ENCODE data around the gene SLC24A3. TPM values are rescaled to one million over a fixed set of nuclear protein-coding genes. Genes with fewer than 3 reads are reported as not detected.

The SLC24A3 gene
- polyA plus RNA-seq: 9.9 TPM
- long read RNA-seq, donor 1: 0 reads
- long read RNA-seq, donor 2: 0 reads
- long read RNA-seq, donor 3: 0 reads
- long read RNA-seq, donor 4: 0 reads
- long read RNA-seq, donor 5: 0 reads
- long read RNA-seq, donor 6: 0 reads
- long read RNA-seq, donor 7: 0 reads
- long read RNA-seq, donor 8: 0 reads
- long read RNA-seq, donor 9: 0 reads
- long read RNA-seq, donor 10: 0 reads
- long read RNA-seq, donor 11: 0 reads

DNA sequence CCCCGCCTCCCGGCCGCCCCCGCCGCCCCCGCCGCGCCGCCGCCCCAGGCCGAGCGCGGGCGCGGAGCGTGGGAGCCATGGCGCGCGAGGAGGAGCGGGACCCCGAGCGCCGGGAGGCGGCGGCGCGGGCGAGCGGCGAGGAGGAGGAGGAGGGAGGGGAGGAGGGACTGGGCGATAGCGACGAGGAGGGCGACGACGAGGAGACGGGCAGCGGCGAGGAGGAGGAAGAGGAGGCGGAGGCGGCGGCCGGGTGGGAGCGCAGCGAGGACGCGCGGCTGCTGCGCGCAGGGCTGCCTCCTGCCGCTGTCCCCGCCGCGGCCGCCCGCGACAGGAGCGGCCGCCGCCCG lies at the start of gene SLC24A3:
SLC24A3 (plus strand) TSS at position 174 of the 347 bp plus-strand sequence.
- no peaks in the 10 kb centered on the region for H3K4me1 ChIP-seq (ENCODE audit: control insufficient read depth, insufficient read depth, low read length)
- no CpG with 5 or more reads among the region's 61 CpGs for WGBS (ENCODE audit: insufficient coverage, low lambda C conversion rate)
- H3K27ac ChIP-seq (ENCODE audit: low read length): peak within 1 kb of the TSS; percentile 42
- peak within 1 kb of the TSS; percentile 55 for H3K4me3 ChIP-seq (ENCODE audit: low read length)
- peak in 1 of 2 donors; percentile 47 for DNase-seq
- H3K9me3 ChIP-seq (ENCODE audit: control insufficient read depth, low read depth, low read length): no peaks in the 10 kb centered on the region
- peaks cover 35% of the 10 kb centered on the region for H3K27me3 ChIP-seq (ENCODE audit: control insufficient read depth, insufficient read depth, low read length)
- H3K36me3 ChIP-seq (ENCODE audit: control insufficient read depth, insufficient read depth, low read length): no peaks in the 10 kb centered on the region

DNA sequence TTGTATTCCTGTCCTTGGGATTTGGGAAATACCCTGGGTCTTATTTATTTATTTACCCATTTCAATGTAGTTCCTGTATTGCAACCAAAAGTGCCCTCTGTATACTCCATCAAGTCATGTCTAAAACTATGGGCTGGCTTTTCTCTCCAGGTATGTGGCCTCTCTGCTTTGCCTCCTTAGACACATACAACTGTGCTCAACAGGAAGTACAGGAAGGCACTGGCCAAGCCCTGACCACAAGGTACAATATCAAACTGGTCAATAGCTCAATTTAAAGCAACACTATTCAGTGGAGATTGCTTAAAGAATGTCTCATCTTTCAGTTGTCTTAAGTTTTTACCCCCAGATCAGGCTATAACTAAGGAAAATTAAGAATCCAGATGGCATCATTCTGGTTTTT lies 42.3 kb upstream of the SLC24A3 start:
- Histone ChIP-seq H3K9me3 (ENCODE audit: control insufficient read depth, low read depth, low read length) (peaks cover 3% of the 10 kb centered on the region), H3K4me3 (ENCODE audit: low read length) (no peak overlapping the region), H3K36me3 (ENCODE audit: control insufficient read depth, insufficient read depth, low read length) (no peaks in the 10 kb centered on the region), H3K4me1 (ENCODE audit: control insufficient read depth, insufficient read depth, low read length) (no peaks in the 10 kb centered on the region), H3K27me3 (ENCODE audit: control insufficient read depth, insufficient read depth, low read length) (no peaks in the 10 kb centered on the region), H3K27ac (ENCODE audit: low read length) (no peak overlapping the region)
- no peak for DNase-seq

DNA sequence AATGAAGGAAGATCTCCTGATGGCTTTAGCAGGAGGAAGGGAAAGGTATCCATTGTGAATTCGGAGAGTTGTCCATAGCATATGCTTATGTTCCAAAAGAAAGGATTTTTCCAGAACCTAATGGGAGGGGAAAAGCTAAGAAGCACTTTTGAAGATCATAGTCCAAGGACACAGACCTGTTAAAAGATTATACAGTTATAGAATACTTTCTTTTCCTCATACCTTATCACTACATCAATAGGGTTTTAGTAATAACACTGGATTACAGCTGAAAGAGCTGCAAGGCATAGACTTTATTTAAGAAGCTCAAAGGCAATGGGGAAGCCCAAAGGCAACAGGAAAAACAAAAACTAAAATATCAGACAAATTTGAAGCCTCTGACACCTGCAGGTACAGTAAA lies 39.8 kb upstream of the SLC24A3 start:
- Histone ChIP-seq H3K36me3 (ENCODE audit: control insufficient read depth, insufficient read depth, low read length) (no peaks in the 10 kb centered on the region), H3K27ac (ENCODE audit: low read length) (no peak overlapping the region), H3K27me3 (ENCODE audit: control insufficient read depth, insufficient read depth, low read length) (no peaks in the 10 kb centered on the region), H3K4me1 (ENCODE audit: control insufficient read depth, insufficient read depth, low read length) (no peaks in the 10 kb centered on the region), H3K9me3 (ENCODE audit: control insufficient read depth, low read depth, low read length) (peaks cover 3% of the 10 kb centered on the region), H3K4me3 (ENCODE audit: low read length) (no peak overlapping the region)
- no peak for DNase-seq
- WGBS (ENCODE audit: insufficient coverage, low lambda C conversion rate): no CpG with 5 or more reads among the region's 1 CpG

DNA sequence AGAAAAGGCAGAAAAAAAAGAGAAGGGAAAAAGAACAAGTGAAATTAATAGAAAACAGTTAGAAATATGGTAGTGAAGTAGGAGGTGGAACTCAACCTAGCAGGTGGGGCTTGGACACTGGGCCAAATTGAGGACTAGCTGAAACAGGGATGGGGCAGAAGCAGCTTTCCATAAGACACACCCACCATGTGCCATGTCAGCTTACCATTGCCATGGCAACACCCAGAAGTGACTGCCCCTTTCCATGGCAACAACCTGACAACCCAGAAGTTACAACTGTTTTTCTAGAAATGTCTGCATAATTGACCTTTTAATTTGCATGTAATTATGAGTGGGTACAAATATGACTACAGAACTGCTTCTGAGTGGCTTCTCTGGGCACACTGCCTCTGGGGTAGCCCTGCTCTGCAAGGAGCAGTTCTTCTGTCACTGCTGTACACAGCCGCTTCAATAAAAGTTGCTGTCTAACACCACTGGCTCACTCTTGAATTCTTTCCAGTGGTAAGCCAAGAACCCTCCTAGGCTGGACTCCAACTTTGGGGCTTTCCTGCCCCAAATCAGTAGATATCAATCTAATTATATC lies 35.9 kb upstream of the SLC24A3 start:
- Histone ChIP-seq H3K4me3 (ENCODE audit: low read length) (no peak overlapping the region), H3K9me3 (ENCODE audit: control insufficient read depth, low read depth, low read length) (peaks cover 3% of the 10 kb centered on the region), H3K27ac (ENCODE audit: low read length) (no peak overlapping the region), H3K27me3 (ENCODE audit: control insufficient read depth, insufficient read depth, low read length) (no peaks in the 10 kb centered on the region), H3K4me1 (ENCODE audit: control insufficient read depth, insufficient read depth, low read length) (no peaks in the 10 kb centered on the region), H3K36me3 (ENCODE audit: control insufficient read depth, insufficient read depth, low read length) (no peaks in the 10 kb centered on the region)
- no CpG with 5 or more reads among the region's 1 CpG for WGBS (ENCODE audit: insufficient coverage, low lambda C conversion rate)
- no peak for DNase-seq

DNA sequence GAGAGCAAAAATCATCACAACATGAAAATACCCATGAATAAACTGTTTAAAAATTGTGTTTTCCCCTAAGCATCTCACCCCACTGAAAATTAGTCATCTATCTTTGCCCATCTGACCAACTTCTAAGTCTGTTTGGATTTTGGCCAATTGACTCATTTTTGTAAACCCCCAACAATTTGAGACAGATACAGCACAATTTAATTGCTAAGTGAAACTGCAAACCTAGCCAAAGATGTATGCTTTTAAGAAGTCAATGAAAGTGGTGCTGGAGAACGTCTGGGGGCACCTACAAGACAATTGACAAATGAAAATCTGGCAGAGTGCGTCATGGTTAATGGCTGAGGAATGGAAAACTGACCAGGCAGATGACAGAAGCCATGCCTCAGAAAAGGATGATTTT lies 30.9 kb upstream of the SLC24A3 start:
- H3K4me3 ChIP-seq (ENCODE audit: low read length): no peak overlapping the region
- DNase-seq: no peak
- no peak overlapping the region for H3K27ac ChIP-seq (ENCODE audit: low read length)
- no peaks in the 10 kb centered on the region for H3K27me3 ChIP-seq (ENCODE audit: control insufficient read depth, insufficient read depth, low read length)
- H3K4me1 ChIP-seq (ENCODE audit: control insufficient read depth, insufficient read depth, low read length): no peaks in the 10 kb centered on the region
- H3K9me3 ChIP-seq (ENCODE audit: control insufficient read depth, low read depth, low read length): peaks cover 3% of the 10 kb centered on the region
- WGBS (ENCODE audit: insufficient coverage, low lambda C conversion rate): 17% methylated on average over 1 of the region's 2 CpGs
- no peaks in the 10 kb centered on the region for H3K36me3 ChIP-seq (ENCODE audit: control insufficient read depth, insufficient read depth, low read length)

DNA sequence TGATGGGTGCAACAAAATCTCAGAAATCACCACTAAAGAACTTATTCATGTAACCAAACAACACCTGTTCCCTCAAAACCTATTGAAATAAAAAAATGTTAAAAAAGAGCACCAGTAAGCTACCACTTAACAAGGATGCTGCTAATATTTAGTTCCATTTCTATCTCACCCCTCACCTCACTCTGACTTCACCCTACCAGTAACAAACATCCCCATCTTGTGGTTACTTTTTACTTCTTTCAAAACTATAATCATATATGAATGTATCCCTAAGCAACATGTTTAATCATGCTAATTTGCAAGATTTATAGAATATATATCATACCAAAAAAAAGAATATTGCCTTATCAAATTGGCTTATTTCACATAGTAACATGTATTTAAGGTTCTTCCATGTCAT lies 27.4 kb upstream of the SLC24A3 start:
- no peak for DNase-seq

DNA sequence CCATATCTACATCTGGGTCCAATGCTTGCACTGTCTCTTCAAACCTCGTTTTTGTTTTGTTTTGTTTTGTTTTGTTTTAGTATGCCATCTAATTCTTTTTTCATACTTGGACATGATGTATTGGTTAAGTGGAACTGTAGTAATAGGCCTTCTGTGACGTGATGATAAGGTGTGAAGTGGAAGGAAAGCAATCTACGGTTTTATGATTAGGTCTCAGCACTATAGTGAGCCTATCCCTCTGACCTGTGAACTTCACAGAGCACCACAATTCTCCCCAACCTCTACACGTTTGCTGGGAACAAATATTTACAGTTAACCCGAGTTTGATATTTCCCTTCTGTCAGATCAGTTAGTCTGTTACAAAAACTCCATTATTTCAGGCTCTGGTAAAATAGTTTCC lies 19.1 kb upstream of the SLC24A3 start:
- H3K27ac ChIP-seq (ENCODE audit: low read length): no peak overlapping the region
- no peaks in the 10 kb centered on the region for H3K27me3 ChIP-seq (ENCODE audit: control insufficient read depth, insufficient read depth, low read length)
- no peaks in the 10 kb centered on the region for H3K4me1 ChIP-seq (ENCODE audit: control insufficient read depth, insufficient read depth, low read length)
- DNase-seq: peak in 1 of 2 donors; percentile 9
- H3K36me3 ChIP-seq (ENCODE audit: control insufficient read depth, insufficient read depth, low read length): no peaks in the 10 kb centered on the region
- no peaks in the 10 kb centered on the region for H3K9me3 ChIP-seq (ENCODE audit: control insufficient read depth, low read depth, low read length)
- WGBS (ENCODE audit: insufficient coverage, low lambda C conversion rate): 8% methylated on average over 2 of the region's 5 CpGs
- no peak overlapping the region for H3K4me3 ChIP-seq (ENCODE audit: low read length)

More for the DNA sequence above, 27.4 kb upstream of the SLC24A3 start:
- Histone ChIP-seq H3K4me3 (ENCODE audit: low read length) (no peak overlapping the region), H3K4me1 (ENCODE audit: control insufficient read depth, insufficient read depth, low read length) (no peaks in the 10 kb centered on the region), H3K9me3 (ENCODE audit: control insufficient read depth, low read depth, low read length) (peaks cover 3% of the 10 kb centered on the region), H3K36me3 (ENCODE audit: control insufficient read depth, insufficient read depth, low read length) (no peaks in the 10 kb centered on the region), H3K27ac (ENCODE audit: low read length) (no peak overlapping the region), H3K27me3 (ENCODE audit: control insufficient read depth, insufficient read depth, low read length) (no peaks in the 10 kb centered on the region)

DNA sequence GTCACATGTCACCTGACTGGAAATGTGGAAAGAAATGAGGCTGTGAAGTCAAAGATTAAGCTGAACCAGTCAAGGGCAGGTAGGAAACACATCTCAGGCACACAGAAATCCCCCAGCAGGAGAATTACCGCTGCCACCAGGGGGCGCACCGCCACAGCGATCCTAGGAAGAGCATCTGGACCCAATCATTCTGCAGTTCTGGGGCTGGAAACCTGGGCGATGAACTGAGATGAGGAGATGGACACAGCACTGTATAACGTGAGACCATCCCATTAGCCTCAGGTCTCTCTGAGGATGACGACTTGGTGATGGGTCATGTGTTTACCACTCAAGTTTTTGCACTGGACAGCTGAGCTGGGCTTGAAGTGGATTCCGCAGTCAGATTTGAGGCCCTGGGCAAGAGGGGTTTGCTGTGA lies 6.5 kb upstream of the SLC24A3 start:
- peaks cover 9% of the 10 kb centered on the region for H3K27me3 ChIP-seq (ENCODE audit: control insufficient read depth, insufficient read depth, low read length)
- H3K4me1 ChIP-seq (ENCODE audit: control insufficient read depth, insufficient read depth, low read length): no peaks in the 10 kb centered on the region
- WGBS (ENCODE audit: insufficient coverage, low lambda C conversion rate): no CpG with 5 or more reads among the region's 8 CpGs
- no peaks in the 10 kb centered on the region for H3K9me3 ChIP-seq (ENCODE audit: control insufficient read depth, low read depth, low read length)
- H3K27ac ChIP-seq (ENCODE audit: low read length): no peak overlapping the region
- H3K4me3 ChIP-seq (ENCODE audit: low read length): no peak overlapping the region
- no peaks in the 10 kb centered on the region for H3K36me3 ChIP-seq (ENCODE audit: control insufficient read depth, insufficient read depth, low read length)
- peak; percentile 38 to 65 for DNase-seq

DNA sequence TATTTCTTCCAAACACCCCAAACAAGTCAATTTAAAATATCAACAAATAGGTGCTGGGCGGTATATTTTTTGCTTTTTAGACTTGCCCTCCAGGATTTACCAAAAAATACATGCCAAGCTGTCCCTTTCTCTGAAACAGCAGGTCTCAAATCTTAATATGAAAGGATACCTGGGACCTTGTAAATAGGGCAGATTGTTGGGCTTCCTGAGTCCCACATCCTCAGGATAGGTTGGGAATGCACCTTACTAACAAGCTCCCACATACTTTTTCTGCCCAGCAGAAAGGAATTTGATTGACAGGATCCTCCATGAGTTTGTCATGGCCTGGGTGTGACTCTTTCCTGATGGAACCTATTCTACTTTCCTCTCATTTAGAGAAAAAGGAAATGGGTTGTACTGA lies 4.9 kb upstream of the SLC24A3 start:
- no CpG with 5 or more reads among the region's 1 CpG for WGBS (ENCODE audit: insufficient coverage, low lambda C conversion rate)
- no peaks in the 10 kb centered on the region for H3K9me3 ChIP-seq (ENCODE audit: control insufficient read depth, low read depth, low read length)

DNA sequence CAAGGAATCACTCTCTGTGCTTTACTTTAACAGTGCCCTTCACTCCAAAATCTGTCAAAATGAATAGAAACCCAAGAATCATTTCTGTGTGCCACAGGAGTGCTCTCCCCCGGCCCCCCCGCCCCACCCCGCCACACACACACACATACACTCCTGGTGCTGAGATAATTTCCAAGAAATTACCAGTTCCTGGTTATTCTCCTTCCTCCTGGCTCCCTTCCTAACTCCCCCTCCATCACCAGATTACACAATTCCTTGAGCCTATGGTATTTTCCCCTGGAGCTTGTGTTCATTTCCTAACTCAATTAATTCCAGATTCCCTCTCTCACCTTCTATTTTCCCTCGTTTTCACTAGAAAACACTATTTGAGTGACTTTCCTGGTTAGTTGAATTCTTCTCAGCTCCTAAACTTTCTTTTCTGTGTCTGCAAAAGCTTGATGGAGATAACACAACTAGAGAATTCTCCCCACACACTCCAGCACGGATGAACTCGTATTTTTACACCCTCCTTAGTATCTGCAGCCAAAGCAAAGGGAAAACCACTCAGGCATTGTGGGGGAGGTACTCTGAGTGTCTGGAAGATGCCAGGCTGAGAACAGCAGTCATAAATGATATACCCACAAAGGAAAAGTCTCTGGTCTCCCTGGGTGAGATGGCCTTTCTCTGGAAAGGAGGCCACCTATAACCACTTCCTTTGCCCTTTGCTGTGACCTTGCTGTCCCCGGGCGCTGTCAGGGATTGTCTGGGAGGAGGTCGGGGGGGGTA lies 1.9 kb upstream of the SLC24A3 start:
- Histone ChIP-seq H3K4me1 (ENCODE audit: control insufficient read depth, insufficient read depth, low read length) (no peaks in the 10 kb centered on the region), H3K4me3 (ENCODE audit: low read length) (no peak overlapping the region), H3K36me3 (ENCODE audit: control insufficient read depth, insufficient read depth, low read length) (no peaks in the 10 kb centered on the region), H3K9me3 (ENCODE audit: control insufficient read depth, low read depth, low read length) (no peaks in the 10 kb centered on the region), H3K27ac (ENCODE audit: low read length) (peak overlapping the region; percentile 33), H3K27me3 (ENCODE audit: control insufficient read depth, insufficient read depth, low read length) (peaks cover 39% of the 10 kb centered on the region)
- no peak for DNase-seq
- 63% methylated on average over 1 of the region's 9 CpGs for WGBS (ENCODE audit: insufficient coverage, low lambda C conversion rate)

More for the DNA sequence above, 4.9 kb upstream of the SLC24A3 start:
- H3K4me1 ChIP-seq (ENCODE audit: control insufficient read depth, insufficient read depth, low read length): no peaks in the 10 kb centered on the region
- peaks cover 19% of the 10 kb centered on the region for H3K27me3 ChIP-seq (ENCODE audit: control insufficient read depth, insufficient read depth, low read length)
- H3K36me3 ChIP-seq (ENCODE audit: control insufficient read depth, insufficient read depth, low read length): no peaks in the 10 kb centered on the region
- H3K27ac ChIP-seq (ENCODE audit: low read length): no peak overlapping the region
- no peak overlapping the region for H3K4me3 ChIP-seq (ENCODE audit: low read length)
- no peak for DNase-seq
